Femur (tissue), 1 donor: ENCODE results near the gene FKBP8.
A peak's percentile ranks its signal among the peaks of the same experiment; 100 is the strongest.
"Not testable (repeated sequence)": the region's sequence is repeated elsewhere in the genome, so short reads cannot be mapped to it uniquely, and the experiment has no call there.

ENCODE experiments used
- DNase-seq: peaks from one replicate; pipeline ENCODE4 v3.0.0-alpha.2; 2017

The FKBP8 gene

DNA sequence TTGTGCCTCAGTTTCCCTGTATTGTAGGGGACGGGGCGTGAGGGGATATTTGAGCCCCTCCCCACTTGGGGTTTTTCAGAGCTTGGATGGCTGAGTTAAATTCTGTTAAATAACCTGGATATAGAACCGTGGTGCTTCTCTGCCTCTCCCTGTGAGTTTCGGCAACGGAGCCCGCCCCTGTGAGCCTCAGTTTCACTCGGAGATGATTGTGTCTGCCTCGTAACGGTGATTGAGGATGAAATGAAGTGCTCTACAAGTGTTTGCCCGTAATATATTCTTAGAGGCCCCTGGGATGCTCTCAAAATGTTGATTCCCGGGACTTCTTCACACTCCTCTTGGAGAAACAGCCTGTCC, 14.8 kb upstream of the FKBP8 start:
- DNase-seq = no peak

DNA sequence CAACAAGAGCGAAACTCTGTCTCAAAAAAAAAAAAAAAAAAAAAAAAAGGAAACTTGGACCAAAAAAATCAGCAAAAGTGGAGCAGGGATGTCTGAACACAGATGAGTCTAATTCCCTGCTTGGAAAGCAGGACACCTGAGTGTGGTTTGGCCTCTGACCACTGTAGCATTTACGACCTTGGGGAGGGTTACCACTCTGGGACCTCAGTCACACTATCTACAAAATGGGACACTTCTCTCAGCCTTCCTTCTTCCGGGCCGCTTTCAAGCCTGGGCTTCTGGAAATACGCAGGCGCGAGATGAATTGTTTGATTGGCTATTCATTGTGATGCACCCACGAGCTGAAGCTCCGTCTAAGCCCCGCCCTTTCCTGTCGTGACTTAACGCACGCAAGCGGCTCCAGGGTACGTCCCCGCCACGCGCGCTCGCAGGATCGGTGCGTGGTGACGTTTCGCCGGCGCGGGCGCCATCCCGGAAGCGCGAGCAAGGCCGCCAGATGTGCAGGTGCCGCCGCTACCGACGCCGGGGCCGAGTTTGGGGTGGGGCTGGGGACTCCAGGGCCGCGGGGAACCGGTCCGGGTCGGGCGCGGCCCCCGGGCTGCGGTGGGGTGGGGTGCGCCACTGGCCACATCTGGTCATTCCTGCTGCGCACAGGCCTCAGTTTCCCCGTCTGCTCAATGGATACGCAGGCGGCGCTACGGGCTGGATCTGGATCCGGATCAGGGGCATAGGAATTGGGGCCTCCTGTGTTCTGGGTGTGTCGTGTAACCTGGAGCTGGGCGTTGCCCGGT, 14.2 kb upstream of the FKBP8 start, which contains the start of gene KXD1:
Gene KXD1 (plus strand): TSS at position 460 of the 791 bp plus-strand sequence. CDS start 4,187 bp downstream, outside the sequence.
- DNase-seq = peak; percentile 98

DNA sequence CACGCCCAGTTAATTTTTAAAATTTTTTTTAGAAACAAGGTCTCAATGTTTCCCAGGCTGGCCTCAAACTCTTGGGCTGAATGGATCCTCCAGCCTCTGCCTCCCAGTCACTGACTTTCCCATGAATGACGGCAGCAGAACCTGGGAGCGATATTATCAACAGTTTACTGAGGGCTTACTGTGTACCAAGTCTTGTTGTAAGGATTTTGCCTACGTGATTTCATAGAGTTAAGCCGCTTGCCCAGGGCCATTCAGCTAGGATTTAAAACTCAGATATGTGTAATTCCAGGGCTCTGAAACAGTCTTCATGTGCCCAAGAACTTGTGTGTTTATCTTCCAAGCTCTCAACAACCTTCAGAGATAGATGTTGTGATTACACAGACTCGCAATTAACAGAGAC, 8.3 kb upstream of the FKBP8 start:
- DNase-seq = no peak

DNA sequence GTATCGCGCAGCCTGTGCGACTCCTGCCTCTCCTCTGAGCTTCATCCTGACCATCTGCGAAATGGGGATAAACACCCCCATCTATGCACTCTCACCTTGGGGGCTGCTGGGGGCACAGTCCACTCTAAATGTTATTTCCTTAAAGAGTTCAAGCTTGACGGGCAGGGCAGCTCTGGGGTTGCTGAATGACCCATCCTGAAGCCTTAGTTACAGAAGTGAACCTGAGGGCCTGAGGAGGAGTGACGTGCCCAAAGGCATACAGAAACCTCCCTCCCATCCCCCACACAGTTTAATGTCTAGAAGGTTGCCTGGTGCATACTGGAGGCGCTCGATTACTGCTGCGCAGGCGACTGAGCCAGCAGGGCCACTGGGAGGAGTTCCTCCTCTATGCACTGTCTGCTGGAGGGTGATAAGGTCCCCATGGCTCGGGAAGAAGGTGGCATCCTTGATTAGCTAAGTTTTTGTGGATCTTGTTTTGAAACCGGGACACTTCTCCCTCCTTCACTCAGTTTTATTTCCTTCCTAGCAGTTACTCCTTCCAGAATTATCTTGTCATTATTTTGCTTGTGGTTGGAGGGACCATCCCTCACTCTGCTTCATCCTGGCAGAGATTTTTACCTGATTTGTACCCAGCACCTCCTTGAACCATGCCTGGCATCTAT, 572 bp upstream of the FKBP8 start:
- DNase-seq = peak; percentile 55

DNA sequence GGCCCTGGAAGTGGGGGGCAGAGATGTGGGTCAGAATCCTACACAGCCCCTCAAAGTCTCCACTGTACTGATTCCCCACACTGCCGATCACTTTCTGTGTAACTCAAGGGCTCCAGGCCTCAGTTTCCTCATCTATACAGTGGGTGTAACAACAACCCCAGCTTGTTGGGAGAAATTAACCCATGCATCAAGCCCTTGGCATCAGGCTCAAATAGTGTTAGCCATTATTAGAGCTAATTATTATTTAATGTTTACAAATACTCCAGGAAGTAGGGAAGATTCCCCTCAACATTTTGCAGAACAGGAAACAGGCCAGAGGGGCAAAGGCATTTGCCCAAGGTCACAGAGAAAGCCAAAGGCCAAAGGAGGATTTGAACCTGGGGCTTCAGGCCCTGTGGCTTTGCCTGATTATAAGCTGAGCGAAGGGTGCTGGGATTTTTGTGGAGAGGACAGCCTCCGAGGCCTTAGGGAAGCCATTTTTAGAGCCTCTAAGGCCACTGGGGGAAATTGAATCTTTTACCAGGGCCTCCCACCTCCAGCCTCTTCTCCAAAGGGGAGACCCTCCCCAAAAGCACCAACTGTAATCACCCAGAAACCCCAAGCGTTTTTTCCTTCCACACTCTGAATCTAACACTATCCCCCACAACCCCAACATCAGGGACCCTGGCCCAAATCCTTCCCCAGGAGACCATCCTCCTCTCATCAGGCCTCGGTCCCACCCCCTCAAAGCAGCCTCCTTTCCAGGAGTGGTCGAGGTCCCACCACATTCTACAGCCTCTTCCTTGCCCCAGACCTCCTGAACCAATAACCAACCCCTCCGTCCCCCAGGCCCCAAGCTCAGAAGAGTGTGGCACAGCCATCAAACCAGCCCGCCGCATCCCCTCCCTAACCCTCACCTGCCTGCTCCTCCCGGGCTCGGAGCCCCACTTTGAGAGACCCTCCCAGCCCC, 1.1 kb downstream of the FKBP8 start:
- no peak for DNase-seq

DNA sequence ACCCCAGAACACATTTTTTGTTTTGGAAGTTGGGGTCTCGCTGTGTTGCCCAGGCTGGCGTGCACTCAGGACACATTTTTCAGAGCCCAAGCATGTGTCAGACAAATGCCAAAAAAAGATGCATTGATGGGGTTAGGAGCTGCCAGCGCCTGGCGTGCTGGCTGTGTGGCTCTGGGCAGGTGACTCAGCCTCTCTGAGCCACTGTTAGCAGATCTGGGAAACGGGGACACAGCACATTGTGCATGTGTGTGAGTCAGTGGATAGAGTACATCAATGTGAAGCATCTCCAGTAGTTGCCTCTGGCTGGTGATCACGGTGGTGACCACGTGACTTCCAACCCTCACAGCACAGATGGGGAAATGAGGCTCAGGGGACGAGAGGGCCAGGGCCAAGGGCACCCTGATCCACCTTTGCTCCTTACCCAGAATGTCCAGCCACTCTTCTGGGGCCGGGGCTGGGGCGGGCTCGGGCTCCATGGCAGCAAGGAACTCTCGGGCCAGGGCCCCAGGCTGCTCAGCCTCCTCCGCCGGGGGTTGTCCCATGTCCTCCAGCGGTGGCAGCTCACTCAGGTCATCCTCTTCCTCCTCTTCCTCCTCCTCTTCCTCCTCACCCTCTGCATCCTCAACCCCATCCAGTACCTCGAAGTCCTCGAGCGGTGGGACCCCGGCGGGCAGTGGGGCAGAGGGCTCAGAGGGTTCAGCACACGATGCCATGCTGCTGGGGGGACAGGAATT, 1.9 kb downstream of the FKBP8 start:
- DNase-seq = no peak

DNA sequence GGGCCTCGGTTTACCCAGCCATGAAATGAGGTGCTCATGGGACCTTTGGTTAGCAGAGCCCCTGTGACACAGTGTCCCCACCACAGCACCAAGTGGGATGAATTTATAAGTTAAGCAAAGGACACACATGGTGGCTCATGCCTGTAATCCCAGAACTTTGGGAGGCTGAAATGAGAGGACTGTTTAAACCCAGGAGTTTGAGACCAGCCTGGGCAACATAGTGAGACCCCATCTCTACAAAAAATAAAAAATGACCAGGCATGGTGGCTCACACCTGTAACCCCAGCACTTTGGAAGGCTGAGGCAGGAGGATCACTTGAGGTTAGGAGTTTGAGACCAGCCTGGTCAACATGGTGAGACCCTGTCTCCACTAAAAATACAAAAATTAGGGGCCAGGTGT, 3.2 kb downstream of the FKBP8 start:
- DNase-seq = not testable (repeated sequence)

DNA sequence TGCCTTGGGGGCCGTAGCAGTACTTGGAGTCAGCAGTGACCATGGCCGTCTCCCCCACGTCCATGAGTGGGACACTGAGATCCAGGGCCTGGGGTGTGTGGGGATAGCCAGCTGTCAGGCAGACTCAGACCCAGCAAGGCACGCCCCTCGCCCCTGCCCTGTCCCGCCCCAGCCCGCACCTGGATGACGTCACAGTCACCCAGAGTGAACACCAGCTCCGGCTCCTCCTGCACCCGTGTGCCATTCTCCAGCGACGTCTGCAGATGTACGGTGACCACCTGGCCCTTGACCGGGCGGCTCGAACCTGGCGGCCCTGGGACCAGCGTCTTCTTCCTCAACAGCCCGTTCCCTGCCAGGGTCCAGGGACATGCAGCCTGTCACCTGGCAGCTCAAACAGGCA, 4.0 kb downstream of the FKBP8 start:
- no peak for DNase-seq

DNA sequence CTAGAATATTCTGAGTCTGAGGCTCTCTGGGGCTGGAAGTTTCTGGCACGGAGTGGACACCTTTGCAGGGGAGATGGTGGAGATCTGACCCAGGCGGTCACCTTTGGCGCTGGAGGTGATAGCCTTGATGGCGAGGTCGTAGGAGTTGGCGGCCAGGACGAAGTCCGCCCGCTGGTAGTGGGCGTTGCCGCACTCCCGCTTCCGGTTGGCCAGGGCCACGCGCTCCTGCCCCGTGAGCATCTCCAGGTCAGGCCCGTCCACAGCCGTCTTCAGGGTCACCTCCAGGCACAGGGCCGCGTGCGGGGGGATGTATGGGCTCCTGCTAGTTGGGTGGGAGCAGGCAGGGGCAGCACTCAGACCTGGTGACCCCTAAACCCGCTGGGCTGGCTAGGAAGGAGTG, 5.3 kb downstream of the FKBP8 start:
- DNase-seq = no peak

DNA sequence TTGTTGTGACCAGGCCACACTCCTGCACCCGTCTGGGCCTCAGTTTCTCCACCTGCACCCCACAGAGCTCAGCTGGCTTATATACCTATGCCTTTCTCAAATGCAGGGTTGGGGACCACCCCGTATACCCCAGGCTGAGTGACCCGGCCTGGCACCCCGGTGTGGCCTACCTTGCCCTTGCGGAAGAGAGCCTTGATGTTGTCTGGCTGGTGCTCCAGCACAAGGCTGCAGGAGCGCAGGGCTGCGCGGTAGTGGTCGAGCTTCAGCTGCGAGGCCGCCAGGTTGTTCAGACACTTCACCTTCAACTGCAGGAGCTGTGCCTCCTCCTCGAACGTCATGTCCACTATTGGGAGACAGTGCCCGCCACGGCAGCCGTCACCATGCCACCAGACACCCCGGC, 5.9 kb downstream of the FKBP8 start:
- DNase-seq = no peak

DNA sequence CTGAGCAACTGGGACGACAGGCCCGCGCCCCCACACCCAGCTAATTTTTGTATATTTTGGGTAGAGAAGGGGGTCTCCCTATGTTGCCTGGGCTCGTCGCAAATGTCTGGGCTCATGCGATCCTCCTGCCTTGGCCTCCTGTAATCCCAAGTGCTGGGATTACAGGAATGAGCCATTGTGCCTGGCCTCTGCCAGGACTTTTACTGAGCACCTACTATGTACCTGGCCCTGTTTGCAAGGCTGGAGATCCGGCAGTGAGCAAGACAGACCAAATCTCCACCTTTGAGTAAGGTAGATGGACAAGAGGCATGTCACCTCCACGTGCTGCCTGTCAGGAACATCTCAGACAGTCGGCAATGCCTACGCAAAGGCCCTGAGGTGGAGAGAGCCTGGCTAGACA, 6.9 kb downstream of the FKBP8 start:
- DNase-seq = no peak

DNA sequence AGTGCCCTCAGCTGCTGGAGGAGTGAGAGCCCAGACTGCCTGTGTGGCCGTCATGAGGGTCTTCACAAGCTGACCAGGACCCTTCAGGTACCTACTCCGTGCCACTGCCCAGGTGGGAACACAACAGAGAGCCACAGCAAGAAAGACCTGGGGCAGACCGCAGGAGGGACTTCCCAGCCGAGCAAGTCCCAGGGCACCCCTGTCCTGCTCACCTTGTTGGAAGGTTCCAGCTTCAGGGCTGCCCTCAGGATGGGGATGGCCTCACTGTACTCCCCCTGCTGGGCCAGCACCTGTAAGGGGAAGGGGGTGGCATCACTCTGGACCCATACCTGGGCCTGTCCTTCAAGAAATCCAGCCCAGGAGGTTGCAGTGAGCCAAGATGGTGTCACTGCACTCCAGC, 10.3 kb downstream of the FKBP8 start:
- no peak for DNase-seq

DNA sequence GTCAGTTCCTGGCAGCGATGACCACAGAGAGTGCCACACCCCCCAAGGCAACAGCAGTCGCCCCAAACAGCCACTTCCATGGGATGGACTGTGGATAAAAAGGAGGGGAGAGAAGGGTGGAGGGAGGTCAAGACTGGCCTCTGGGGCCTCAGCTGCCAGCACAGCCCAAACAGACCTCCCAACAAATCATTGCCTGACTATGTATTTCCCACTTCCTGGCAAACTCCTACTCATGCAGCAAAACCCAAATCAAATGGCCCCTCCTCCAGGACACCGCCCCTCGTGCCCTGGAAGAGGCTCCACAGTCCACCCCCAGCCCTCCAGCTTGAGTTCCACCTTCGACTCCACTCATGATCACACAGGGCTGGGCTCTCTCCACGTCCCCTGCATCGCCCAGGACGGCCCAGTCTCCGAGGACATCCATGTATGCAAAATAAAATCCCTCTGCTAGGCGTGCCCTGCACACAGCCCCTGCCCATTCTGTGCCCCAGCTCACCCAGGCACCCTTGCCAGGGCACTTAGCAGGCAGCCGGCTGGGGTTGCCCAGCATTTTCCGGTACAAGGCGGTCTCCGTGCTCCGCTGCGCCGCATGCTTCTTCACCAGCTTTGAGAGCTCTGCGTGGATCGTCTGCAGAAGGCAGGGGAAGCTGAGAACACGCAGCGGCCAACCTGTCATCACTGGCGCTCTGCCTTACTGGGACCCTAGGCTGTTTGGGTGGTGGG, 11.0 kb downstream of the FKBP8 start:
- no peak for DNase-seq

DNA sequence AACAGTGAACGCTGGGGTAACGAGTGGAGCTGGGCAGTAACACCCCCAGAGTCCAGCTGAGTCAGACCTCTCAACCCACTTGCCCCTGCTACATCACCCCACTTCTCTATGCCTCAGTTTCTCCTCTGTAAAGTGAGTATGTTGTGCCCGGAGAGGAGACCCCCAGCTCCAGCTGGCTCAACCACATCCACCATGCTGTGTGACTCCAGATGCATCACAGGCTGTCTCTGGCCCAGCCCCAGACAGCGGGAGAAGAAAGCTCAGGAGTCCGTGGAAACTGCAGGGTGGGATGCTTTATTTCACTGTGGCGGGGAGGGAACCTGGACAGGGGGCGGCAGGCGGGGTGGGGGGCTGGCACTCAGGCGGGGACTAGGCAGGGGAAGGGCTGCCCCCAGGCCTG, 11.9 kb downstream of the FKBP8 start:
- no peak for DNase-seq

DNA sequence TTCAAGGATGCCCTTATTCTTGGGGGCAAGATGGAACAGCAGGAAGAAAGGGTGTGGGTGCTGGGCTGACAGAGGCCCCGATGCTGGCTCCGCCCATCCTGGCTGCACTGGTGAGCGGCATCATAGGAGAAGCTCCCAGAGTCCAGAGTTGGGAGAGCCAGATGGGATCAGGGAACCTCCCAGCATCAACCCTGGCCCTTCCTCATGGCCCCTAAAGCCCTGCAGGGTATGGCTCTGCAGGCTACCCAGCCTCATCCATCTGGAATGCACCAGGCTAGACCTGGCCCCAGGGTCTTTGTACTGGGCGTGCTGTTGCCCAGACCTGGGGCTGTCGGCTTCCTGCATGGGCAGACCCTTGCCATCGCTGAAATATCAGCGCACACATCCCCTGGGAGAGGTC, 13.6 kb downstream of the FKBP8 start:
- DNase-seq = no peak

DNA sequence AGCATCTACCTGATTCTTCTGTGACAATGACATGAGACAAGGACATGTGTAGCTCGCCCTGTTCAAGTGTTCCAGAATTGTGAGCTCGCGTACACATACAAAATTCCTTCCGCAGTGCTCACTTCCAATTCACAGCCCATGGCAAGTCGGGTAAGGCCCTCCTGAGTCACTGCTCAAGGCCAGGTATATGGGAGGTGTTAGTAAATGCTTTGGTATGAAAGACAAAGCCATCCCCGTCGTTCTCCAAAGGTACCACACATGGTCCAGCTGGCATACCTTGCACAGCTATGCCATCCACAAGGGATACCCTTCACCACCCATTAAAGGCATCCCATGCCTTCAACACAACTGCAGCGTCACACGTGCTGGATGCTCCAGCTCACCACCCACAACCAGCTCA, 17.1 kb downstream of the FKBP8 start:
- DNase-seq = no peak

DNA sequence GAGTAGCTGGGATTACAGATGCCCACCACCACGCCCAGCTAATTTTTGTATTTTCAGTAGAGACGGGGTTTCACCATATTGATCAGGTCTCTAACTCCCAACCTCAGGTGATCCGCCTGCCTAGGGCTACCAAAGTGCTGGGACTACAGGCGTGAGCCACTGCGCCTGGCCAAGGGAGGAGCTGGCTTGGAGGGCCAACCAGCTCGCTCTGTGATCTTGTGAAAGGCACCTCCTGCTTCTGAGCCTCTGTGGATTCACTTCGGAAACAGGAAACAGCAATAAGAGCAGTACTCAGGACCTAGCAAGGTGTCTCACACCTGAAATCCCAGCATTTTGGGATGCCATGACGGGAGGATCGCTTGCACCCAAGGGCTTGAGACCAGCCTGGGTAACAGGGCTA, 19.5 kb downstream of the FKBP8 start:
- DNase-seq = no peak

DNA sequence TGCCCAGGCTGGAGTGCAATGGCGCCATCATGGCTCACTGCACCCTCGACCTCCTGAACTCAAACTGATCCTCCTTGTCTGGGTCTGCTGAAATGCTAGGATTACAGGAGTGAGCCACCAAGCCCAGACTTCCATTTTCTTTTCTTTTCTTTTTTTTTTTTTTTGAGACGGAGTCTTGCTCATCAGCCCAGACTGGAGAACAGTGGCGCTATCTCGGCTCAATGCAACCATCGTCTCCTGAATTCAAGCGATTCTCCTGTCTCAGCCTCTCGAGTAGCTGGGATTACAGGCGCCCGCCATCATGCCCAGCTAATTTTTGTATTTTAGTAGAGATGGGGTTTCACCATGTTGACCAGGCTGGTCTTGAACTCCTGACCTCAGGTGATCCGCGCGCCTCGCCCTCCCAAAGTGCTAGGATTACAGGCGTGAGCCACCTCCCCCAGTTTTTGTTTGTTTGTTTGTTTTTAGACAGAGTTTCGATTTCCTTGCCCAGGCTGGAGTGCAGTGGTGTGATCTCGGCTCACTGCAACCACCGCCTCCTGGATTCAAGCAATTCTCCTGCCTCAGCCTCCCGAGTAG, 20.4 kb downstream of the FKBP8 start:
- not testable (repeated sequence) for DNase-seq

DNA sequence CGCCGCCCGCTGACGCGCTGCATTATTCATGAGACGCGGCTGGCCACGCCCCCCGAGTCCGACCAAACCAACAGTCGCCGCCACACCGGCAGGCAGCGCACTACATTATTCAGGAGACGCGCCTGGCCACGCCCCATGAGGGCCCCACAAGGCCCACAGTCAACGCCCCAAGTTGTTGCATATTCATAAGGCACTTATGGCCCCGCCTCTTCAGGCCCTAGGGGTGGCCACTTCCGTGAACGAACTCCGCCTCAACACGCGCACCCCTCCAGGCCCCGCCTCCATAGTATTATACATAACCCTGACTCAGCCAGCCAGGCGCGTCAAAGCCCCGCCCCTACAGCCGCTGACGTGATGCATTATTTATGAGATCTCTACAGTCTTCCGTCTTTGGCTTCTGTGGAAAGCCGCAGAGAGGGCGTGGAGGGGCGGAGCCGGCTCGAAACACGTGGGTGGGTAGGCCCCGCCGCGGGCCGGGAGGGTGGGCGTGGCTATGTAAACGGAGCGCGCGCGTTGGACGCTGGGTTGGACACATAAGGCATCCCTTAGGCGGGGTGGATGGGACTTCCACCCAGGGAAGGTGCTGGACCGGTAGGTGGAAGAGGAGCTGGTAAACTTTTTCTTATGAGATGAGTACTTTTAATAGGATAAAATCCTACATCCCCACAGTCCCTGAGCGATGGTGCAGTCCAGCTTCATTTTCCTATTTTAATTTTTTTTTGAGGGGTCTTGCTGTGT, 21.1 kb downstream of the FKBP8 start:
- DNase-seq = peak; percentile 100

DNA sequence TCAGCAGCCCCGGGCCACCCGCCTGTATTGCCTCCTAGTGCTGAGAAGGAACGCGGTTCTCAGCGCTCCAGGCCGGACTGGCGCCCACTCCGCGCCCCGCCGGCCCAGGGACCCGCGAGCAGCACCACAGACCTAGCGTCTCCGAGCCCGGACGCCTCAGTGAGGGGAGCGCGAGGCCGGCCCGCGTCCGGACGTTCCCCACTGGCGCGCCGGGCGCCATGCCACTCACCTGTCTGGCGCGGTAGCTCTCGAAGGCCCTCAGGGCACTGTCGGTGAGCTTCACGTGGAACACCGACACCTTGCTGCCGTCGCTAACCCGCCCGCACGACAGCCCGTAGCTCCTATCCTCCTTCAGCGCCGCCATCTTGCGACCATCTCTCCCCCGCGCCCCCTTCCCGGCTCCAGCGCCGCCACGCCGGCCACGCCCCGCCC, 21.7 kb downstream of the FKBP8 start, which contains the start of gene ELL:
Gene ELL (minus strand): TSS at position 379 of the 432 bp plus-strand sequence. CDS start 15 bp downstream, at position 364.
- no peak for DNase-seq
